ENCODE measurements around the gene TCF4.
"Not testable (repeated sequence)": the region's sequence is repeated elsewhere in the genome, so short reads cannot be mapped to it uniquely, and the experiment has no call there.

The TCF4 gene

DNA sequence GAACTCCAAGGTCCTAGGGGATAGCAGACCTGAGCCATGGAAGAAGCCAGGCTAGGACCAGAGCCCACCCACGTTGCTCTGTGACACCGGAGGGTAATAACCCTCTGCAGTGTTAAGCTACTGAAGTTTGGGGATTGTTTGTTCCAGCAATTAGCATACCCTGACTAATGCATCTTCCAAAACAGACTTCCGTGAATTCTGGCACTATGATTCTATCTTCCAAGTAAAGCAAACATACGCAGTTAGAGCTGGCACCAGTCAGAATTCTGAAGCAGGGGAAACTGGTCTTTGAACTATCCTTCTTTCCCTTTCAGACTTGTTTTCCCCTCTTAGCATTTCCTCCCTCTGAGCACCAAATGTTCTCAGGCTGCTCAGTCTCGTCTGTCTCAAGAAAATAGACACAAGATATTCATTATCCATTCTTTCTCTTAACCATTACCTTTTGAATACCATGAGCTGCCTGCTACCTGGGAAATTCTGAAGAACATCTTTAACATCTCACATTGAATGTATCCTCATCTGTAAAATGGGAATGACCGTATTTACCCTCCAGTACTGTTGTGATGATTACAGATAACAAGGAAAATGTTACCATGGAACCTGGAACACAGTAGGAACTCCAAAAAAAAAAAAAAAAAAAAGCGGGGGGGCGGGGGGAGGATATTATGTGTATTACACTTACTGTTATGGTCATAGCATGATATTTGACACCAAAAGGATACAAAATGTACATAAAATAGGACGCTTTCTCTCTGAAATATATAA lies 108.2 kb downstream of the TCF4 start:
- Histone ChIP-seq H3K4me1 (ENCODE audit: control insufficient read depth, insufficient read depth, low read length) (no peaks in the 10 kb centered on the region), H3K27me3 (ENCODE audit: control insufficient read depth, insufficient read depth, low read length) (no peaks in the 10 kb centered on the region), H3K36me3 (ENCODE audit: control insufficient read depth, insufficient read depth, low read length) (no peaks in the 10 kb centered on the region), H3K4me3 (ENCODE audit: low read depth, low read length) (no peak overlapping the region), H3K9me3 (ENCODE audit: control insufficient read depth, insufficient read depth, low read length) (no peaks in the 10 kb centered on the region), H3K9ac (ENCODE audit: low read depth, low read length) (no peak overlapping the region)

DNA sequence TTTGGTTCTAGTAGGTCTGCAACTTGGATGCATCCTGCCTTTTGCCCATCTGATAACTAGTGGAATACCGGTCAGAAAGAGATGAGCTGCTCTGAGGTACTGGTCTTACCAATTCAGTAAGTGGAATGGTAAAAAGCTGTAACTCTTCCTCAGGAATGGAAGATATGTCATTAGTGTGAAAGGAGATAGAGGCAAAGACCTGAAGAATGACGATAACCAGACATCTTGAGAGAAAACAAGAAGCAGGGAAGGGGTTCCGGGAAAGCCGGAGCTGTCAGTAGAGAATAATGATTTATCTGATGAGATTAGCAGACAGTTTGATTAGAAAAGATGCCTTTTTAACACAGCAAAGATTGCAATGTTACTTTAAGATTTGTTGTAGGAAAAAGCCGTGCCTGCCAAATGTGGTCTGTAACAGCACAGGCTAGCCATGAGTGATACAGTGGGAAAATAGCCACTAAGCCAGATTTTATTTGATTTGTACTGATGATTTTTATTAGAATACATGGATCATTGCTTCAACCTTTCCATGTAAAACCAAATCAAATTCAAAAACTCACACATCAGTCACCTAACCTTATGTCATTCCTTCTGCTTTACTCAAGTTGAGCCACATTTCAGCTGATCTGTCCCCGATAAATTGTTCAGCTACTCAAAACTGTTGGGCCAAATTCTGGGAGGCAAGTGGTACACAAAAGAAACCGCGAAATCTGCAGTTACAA lies 110.0 kb downstream of the TCF4 start:
- H3K4me3 ChIP-seq (ENCODE audit: low read depth, low read length), result no peak overlapping the region
- no peaks in the 10 kb centered on the region for H3K27me3 ChIP-seq (ENCODE audit: control insufficient read depth, insufficient read depth, low read length)
- H3K4me1 ChIP-seq (ENCODE audit: control insufficient read depth, insufficient read depth, low read length), result peaks cover 8% of the 10 kb centered on the region
- no peaks in the 10 kb centered on the region for H3K9me3 ChIP-seq (ENCODE audit: control insufficient read depth, insufficient read depth, low read length)
- no peaks in the 10 kb centered on the region for H3K36me3 ChIP-seq (ENCODE audit: control insufficient read depth, insufficient read depth, low read length)
- no peak overlapping the region for H3K9ac ChIP-seq (ENCODE audit: low read depth, low read length)

DNA sequence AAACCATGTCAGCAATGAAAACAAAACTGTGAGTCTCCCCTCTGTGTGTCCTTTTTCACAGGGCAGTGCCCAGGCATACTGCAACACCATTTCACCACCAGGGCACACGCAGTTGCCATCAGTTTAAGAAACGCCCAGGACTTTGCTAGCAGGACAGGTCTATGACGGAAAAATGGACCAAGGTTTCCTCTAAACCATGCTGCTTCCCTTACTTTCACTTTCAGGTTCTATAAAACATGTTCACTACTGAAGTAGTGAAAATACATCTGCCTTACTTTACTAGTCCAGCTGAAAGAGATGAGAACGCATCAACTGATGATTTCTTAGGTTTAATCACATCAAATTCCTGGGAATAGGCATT lies 110.5 kb downstream of the TCF4 start:
- Histone ChIP-seq H3K4me1 (ENCODE audit: control insufficient read depth, insufficient read depth, low read length) (peaks cover 8% of the 10 kb centered on the region), H3K36me3 (ENCODE audit: control insufficient read depth, insufficient read depth, low read length) (no peaks in the 10 kb centered on the region), H3K9me3 (ENCODE audit: control insufficient read depth, insufficient read depth, low read length) (no peaks in the 10 kb centered on the region), H3K4me3 (ENCODE audit: low read depth, low read length) (no peak overlapping the region), H3K27me3 (ENCODE audit: control insufficient read depth, insufficient read depth, low read length) (no peaks in the 10 kb centered on the region), H3K9ac (ENCODE audit: low read depth, low read length) (no peak overlapping the region)

DNA sequence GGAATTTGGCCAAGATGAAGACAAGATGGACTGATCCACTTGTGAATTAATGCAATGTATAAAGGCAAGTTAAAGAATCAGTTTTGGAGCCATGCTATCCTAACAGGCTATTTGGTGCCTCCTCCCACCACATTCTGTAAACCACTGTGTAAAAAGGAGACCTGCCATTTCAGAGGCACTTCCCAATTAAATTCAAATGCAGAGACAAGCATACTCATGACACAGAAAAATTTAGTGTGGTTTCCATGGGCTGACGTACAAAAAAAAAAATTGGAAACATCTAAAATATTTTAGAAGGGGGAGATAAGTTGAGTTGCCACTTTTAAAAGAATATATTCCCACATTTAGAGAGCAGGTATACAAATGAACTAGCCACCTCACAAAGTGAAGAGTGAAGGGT lies 112.1 kb downstream of the TCF4 start:
- Histone ChIP-seq H3K9me3 (ENCODE audit: control insufficient read depth, insufficient read depth, low read length) (no peaks in the 10 kb centered on the region), H3K4me1 (ENCODE audit: control insufficient read depth, insufficient read depth, low read length) (peaks cover 8% of the 10 kb centered on the region), H3K9ac (ENCODE audit: low read depth, low read length) (no peak overlapping the region), H3K27me3 (ENCODE audit: control insufficient read depth, insufficient read depth, low read length) (no peaks in the 10 kb centered on the region), H3K36me3 (ENCODE audit: control insufficient read depth, insufficient read depth, low read length) (no peaks in the 10 kb centered on the region), H3K4me3 (ENCODE audit: low read depth, low read length) (no peak overlapping the region)

DNA sequence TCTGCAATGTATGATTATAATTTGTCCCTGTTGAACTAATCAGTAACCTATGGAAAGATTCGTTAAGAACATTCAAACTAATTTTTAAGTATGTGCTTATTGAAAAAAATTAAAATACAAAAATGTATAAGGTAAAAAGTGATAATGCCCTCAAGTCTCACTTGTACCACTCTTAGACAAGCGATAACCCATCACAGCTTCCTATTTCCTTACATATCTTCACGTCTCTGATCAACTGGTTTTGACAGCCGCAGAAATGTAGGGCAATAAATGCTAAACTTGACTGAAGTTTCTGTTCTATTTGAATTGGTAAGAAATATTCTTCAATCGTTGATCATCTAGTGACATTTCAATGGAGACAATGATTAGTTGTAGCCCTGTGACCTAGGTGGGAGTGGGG lies 112.5 kb downstream of the TCF4 start:
- H3K9me3 ChIP-seq (ENCODE audit: control insufficient read depth, insufficient read depth, low read length), result no peaks in the 10 kb centered on the region
- H3K4me3 ChIP-seq (ENCODE audit: low read depth, low read length), result no peak overlapping the region
- no peaks in the 10 kb centered on the region for H3K27me3 ChIP-seq (ENCODE audit: control insufficient read depth, insufficient read depth, low read length)
- H3K9ac ChIP-seq (ENCODE audit: low read depth, low read length), result no peak overlapping the region
- H3K4me1 ChIP-seq (ENCODE audit: control insufficient read depth, insufficient read depth, low read length), result peaks cover 8% of the 10 kb centered on the region
- no peaks in the 10 kb centered on the region for H3K36me3 ChIP-seq (ENCODE audit: control insufficient read depth, insufficient read depth, low read length)

DNA sequence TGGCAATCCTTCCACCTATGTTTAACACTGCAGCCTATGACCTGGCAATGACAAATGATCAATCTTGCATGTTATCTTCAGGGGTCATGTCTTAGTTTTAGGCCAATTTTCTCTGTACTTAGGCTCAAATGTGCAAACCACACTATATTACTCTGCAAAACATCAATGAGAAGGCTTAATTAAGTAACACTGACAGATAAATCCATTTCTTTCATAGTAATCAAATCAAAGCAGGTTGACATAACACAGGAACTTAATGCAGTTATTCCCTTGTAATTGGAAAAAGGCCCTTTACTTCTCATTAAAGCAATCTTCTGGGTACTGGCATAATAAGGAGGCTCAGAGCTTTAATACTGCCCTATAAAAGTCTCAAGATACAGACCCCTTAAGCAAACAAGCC lies 114.4 kb downstream of the TCF4 start:
- no peak overlapping the region for H3K4me3 ChIP-seq (ENCODE audit: low read depth, low read length)
- no peaks in the 10 kb centered on the region for H3K36me3 ChIP-seq (ENCODE audit: control insufficient read depth, insufficient read depth, low read length)
- H3K4me1 ChIP-seq (ENCODE audit: control insufficient read depth, insufficient read depth, low read length), result peaks cover 8% of the 10 kb centered on the region

DNA sequence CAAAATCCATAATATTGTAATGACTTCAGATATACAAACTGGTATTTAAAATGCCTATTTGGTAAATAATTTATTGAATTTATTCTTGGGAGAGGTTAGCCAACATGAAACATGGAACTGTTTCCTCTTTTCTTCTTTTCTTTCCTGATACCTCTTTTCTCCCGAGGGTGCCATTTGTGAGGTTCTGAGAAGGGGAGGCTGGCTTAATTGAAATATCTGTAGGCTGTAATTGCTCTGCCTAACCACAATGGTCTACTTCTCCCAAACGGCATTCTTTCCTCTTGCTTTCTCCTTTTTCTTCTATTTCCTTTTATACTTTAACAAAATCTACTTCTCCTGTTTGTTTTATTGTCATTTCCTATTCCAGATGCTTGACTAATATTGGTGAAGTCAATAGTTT lies 114.9 kb downstream of the TCF4 start:
- H3K4me3 ChIP-seq (ENCODE audit: low read depth, low read length), result no peak overlapping the region
- no peaks in the 10 kb centered on the region for H3K36me3 ChIP-seq (ENCODE audit: control insufficient read depth, insufficient read depth, low read length)
- no peaks in the 10 kb centered on the region for H3K27me3 ChIP-seq (ENCODE audit: control insufficient read depth, insufficient read depth, low read length)
- peaks cover 8% of the 10 kb centered on the region for H3K4me1 ChIP-seq (ENCODE audit: control insufficient read depth, insufficient read depth, low read length)
- no peaks in the 10 kb centered on the region for H3K9me3 ChIP-seq (ENCODE audit: control insufficient read depth, insufficient read depth, low read length)
- no peak overlapping the region for H3K9ac ChIP-seq (ENCODE audit: low read depth, low read length)

More for the DNA sequence above, 114.4 kb downstream of the TCF4 start:
- no peaks in the 10 kb centered on the region for H3K9me3 ChIP-seq (ENCODE audit: control insufficient read depth, insufficient read depth, low read length)
- no peak overlapping the region for H3K9ac ChIP-seq (ENCODE audit: low read depth, low read length)
- no peaks in the 10 kb centered on the region for H3K27me3 ChIP-seq (ENCODE audit: control insufficient read depth, insufficient read depth, low read length)

DNA sequence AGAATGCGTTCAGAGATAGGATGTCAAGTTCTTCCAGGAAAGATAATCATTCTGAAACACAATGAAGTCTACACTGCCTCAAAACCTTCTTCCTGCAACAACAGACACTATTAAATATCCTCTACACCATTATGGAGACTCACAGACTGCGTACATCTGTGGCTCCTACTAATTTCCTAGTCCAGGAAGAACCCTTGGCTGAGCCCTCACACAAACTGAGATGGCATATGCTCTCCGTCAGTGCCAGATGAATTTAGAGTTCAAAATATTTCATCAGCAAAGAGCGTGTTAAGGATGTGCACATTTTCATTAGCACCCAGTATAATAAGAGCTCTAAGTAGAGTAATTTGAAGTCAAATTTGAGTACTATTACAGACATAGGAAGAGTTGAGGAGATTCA lies 117.2 kb downstream of the TCF4 start:
- H3K9me3 ChIP-seq (ENCODE audit: control insufficient read depth, insufficient read depth, low read length), result no peaks in the 10 kb centered on the region
- no peaks in the 10 kb centered on the region for H3K27me3 ChIP-seq (ENCODE audit: control insufficient read depth, insufficient read depth, low read length)
- H3K9ac ChIP-seq (ENCODE audit: low read depth, low read length), result no peak overlapping the region
- peaks cover 27% of the 10 kb centered on the region for H3K4me1 ChIP-seq (ENCODE audit: control insufficient read depth, insufficient read depth, low read length)
- H3K4me3 ChIP-seq (ENCODE audit: low read depth, low read length), result no peak overlapping the region
- H3K36me3 ChIP-seq (ENCODE audit: control insufficient read depth, insufficient read depth, low read length), result no peaks in the 10 kb centered on the region

DNA sequence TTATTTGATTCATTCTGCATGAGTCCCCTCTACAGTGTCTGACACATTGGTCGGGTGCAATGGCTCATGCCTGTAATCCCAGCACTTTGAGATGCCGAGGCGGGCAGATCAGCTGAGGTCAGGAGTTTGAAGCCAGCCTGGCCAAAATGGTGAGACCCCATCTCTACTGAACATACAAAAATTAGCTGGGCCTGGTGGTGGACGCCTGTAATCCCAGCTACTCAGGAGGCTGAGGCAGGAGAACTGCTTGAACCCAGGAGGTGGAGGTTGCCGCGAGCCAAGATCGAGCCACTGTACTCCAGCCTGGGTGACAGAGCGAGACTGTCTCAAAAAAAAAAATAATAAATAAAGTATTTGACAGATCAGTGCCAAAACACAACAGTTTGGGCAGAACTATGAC lies 118.9 kb downstream of the TCF4 start:
- H3K4me1 ChIP-seq (ENCODE audit: control insufficient read depth, insufficient read depth, low read length), result peaks cover 32% of the 10 kb centered on the region
- not testable (repeated sequence) for H3K9ac ChIP-seq (ENCODE audit: low read depth, low read length); H3K4me3 ChIP-seq (ENCODE audit: low read depth, low read length); H3K27me3 ChIP-seq (ENCODE audit: control insufficient read depth, insufficient read depth, low read length); H3K9me3 ChIP-seq (ENCODE audit: control insufficient read depth, insufficient read depth, low read length); H3K36me3 ChIP-seq (ENCODE audit: control insufficient read depth, insufficient read depth, low read length)

DNA sequence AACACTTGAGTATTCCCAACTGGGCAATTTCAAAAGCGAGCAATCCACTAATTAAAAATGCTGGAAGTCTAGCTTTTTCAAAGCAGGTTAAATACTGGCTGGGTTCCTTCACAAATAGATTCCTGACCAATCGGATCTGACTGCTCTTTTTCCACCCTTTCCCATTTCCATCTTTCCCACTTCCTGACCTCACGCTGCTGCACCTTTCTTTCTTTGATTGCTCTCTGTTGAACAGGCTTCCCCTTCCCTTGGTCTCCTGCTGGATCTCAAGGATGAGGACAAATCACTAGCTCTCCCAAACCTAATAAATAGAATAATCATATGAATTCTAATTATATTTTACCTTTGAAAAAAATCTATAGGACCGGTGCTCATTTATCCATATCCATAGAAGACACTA lies 121.2 kb downstream of the TCF4 start:
- H3K4me1 ChIP-seq (ENCODE audit: control insufficient read depth, insufficient read depth, low read length), result peaks cover 23% of the 10 kb centered on the region
- H3K27me3 ChIP-seq (ENCODE audit: control insufficient read depth, insufficient read depth, low read length), result no peaks in the 10 kb centered on the region
- no peak overlapping the region for H3K4me3 ChIP-seq (ENCODE audit: low read depth, low read length)
- H3K9me3 ChIP-seq (ENCODE audit: control insufficient read depth, insufficient read depth, low read length), result no peaks in the 10 kb centered on the region
- H3K36me3 ChIP-seq (ENCODE audit: control insufficient read depth, insufficient read depth, low read length), result no peaks in the 10 kb centered on the region
- H3K9ac ChIP-seq (ENCODE audit: low read depth, low read length), result no peak overlapping the region

DNA sequence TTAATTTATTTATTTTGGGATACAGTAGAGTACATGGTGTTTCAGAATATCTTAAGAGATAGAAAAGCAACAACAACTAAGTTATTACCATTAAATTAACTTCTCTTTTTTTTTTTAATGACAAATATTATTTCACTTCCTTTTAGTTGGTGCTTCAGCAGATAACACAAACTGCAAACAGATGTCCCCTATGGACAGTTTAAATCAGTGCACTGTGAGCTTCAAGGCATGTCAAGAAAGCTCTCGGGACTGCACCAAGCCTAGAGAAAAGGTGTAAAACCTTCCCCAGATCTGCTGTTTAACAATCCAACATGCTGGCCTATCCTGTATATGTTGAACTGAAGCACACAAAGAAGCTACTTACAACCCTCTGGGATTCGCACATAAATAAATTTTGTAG lies 122.7 kb downstream of the TCF4 start:
- no peak overlapping the region for H3K4me3 ChIP-seq (ENCODE audit: low read depth, low read length)
- H3K27me3 ChIP-seq (ENCODE audit: control insufficient read depth, insufficient read depth, low read length), result no peaks in the 10 kb centered on the region
- H3K4me1 ChIP-seq (ENCODE audit: control insufficient read depth, insufficient read depth, low read length), result peaks cover 23% of the 10 kb centered on the region
- H3K9ac ChIP-seq (ENCODE audit: low read depth, low read length), result no peak overlapping the region
- no peaks in the 10 kb centered on the region for H3K36me3 ChIP-seq (ENCODE audit: control insufficient read depth, insufficient read depth, low read length)
- no peaks in the 10 kb centered on the region for H3K9me3 ChIP-seq (ENCODE audit: control insufficient read depth, insufficient read depth, low read length)

DNA sequence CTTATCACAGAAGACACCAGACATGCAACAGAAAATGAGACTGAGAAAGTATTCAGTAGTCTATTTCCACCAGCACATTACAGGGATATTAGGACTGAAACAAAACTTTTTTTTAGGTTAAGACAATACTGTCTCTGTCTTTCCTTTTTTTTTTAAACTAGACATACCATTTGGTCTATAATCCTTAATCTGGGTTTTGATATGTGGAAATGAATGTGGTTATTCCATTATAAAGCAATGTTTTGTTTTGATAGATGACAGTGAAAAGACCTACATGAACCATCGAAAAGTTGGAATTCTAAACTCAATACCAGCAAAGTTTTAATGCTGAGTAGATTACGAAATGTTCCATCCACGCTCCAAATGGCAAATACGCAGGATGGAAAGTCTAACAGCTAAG lies 123.4 kb downstream of the TCF4 start:
- Histone ChIP-seq H3K27me3 (ENCODE audit: control insufficient read depth, insufficient read depth, low read length) (no peaks in the 10 kb centered on the region), H3K9me3 (ENCODE audit: control insufficient read depth, insufficient read depth, low read length) (no peaks in the 10 kb centered on the region), H3K4me3 (ENCODE audit: low read depth, low read length) (no peak overlapping the region), H3K9ac (ENCODE audit: low read depth, low read length) (no peak overlapping the region), H3K36me3 (ENCODE audit: control insufficient read depth, insufficient read depth, low read length) (no peaks in the 10 kb centered on the region), H3K4me1 (ENCODE audit: control insufficient read depth, insufficient read depth, low read length) (peaks cover 23% of the 10 kb centered on the region)

Data from iPS-15b (cell line).